ENCODE measurements around the gene ZP1. TPM values are rescaled to one million over a fixed set of nuclear protein-coding genes. Genes with fewer than 3 reads are reported as not detected.

The ZP1 gene
- total RNA-seq, 6 experiments from 2014 or later: 0.13 to 0.30 (median 0.29) TPM; not detected in 3

GRCh38 chr11:60852982-60853950, 14.1 kb upstream of the ZP1 start:
- Mint-ChIP-seq H3K27ac (no peak overlapping the region), H3K27me3 (ENCODE audit: insufficient read depth) (peaks cover 2% of the 10 kb centered on the region)

DNA sequence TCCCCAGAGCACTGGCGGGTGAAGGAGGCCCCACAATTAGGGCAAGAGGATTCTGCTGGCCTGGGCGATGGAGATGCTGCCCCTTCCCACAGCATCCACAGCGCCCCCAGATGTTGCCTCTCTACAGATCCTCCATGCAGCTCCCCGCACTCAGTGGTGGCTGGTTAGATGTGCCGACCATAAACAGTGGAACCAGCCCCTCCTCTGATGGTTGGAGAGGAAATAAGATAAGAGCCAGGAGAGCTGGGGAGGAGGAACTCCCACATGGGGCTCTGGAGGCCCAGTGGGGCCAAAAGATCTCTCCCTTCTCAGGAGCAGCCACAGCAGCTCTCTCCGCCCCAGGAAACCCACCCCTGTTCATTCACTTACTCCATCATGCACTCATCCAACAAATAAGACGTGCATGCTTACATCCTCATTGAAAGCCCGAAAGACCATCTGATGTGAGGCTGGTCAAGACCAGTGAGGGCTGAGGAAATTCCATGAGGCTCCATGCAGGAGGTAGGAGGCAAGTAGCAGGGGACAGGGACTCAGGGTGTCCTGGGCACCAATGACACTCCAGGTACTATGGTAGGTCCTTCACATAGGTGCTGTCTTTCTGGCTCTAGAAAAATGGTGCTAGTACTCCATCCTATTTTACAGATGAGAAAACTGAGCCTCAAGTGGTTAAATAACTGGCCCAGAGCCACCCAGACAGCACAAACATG, 13.0 kb upstream of the ZP1 start:
- H3K36me3 Mint-ChIP-seq (ENCODE audit: low read depth): peaks cover 14% of the 10 kb centered on the region
- no peak for TF ChIP-seq CTCF (IDR thresholded peaks at IDR 0.05)
- no peak overlapping the region for H3K4me3 Mint-ChIP-seq
- no peak overlapping the region for H3K27ac Mint-ChIP-seq
- H3K4me1 Mint-ChIP-seq (ENCODE audit: low read depth): peaks cover 24% of the 10 kb centered on the region
- H3K27me3 Mint-ChIP-seq (ENCODE audit: insufficient read depth): peaks cover 2% of the 10 kb centered on the region
- no peaks in the 10 kb centered on the region for H3K9me3 Mint-ChIP-seq
- DNase-seq: no peak

More at GRCh38 chr11:60852982-60853950, 14.1 kb upstream of the ZP1 start:
- Mint-ChIP-seq H3K9me3 (no peaks in the 10 kb centered on the region), H3K4me3 (no peak overlapping the region), H3K4me1 (ENCODE audit: low read depth) (peaks cover 14% of the 10 kb centered on the region), H3K36me3 (ENCODE audit: low read depth) (peaks cover 14% of the 10 kb centered on the region)
- no peak for DNase-seq
- no peak for TF ChIP-seq CTCF (IDR thresholded peaks at IDR 0.05)

DNA sequence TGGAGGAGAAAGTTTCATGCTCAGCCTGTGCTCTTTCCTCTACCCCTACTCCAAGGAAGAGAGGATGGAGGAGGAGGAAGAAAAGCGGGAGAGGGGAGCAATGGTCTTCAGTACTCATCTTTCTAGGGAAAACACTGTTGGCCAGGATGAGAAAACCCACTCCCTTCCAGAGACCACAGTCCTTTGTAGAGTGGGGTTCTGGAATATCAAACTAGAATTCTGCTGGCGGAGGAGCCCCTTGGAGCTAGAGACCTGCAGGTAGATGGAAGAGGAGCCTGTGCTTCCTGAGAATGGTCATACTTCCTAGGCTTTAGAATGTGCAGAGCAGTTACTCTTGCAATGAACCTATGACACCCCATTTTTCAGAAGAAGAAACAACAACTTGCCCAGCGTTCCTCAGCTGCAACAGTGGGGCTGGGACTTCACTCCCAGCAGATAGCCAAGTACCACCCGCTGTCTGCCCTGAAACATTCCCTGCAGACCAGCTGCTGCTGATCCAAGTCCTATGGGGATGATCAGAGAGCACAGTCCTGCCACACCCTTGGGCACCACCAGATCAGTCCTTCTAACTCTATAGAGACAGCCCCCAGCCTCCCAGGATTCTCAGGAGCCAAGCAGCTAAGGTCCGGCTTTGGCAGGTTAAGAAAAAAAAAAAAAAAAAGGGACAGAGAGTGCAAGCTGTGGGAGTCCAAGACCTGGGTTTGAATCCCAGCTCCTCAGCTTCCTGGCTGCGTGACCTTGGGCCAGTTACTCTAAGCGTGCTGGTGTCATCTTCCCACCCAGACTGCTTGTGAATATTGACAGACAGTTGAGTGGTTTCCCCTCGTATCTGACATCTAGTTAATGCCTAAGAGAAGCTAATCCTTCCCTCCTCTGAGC, 12.3 kb upstream of the ZP1 start:
- no peak for DNase-seq
- Mint-ChIP-seq H3K36me3 (ENCODE audit: low read depth) (peaks cover 14% of the 10 kb centered on the region), H3K9me3 (no peaks in the 10 kb centered on the region), H3K4me3 (no peak overlapping the region), H3K27ac (no peak overlapping the region), H3K27me3 (ENCODE audit: insufficient read depth) (peaks cover 2% of the 10 kb centered on the region), H3K4me1 (ENCODE audit: low read depth) (peaks cover 24% of the 10 kb centered on the region)
- TF ChIP-seq CTCF (IDR thresholded peaks at IDR 0.05): no peak

GRCh38 chr11:60855726-60856633, 11.4 kb upstream of the ZP1 start, which contains the start of gene PTGDR2:
Gene PTGDR2, minus strand, starts transcription at chr11:60855950. Its CDS starts 2,228 bp downstream, at chr11:60853722.
- Mint-ChIP-seq H3K9me3 (no peaks in the 10 kb centered on the region), H3K4me1 (ENCODE audit: low read depth) (peaks cover 24% of the 10 kb centered on the region), H3K27ac (no peak within 1 kb of the TSS), H3K36me3 (ENCODE audit: low read depth) (peaks cover 9% of the 10 kb centered on the region), H3K4me3 (no peak within 1 kb of the TSS), H3K27me3 (ENCODE audit: insufficient read depth) (peaks cover 2% of the 10 kb centered on the region)
- DNase-seq: no peak
- no peak for TF ChIP-seq CTCF (IDR thresholded peaks at IDR 0.05)

All from HFFc6 (cell line).